Lower leg skin (tissue), 4 donors: ENCODE results near the gene PANK4. TPM values are rescaled to one million over a fixed set of nuclear protein-coding genes. Genes with fewer than 3 reads are reported as not detected.

Source experiments
- DNase-seq, 2 donors: peaks; one replicate each; pipeline ENCODE4 v3.0.0-alpha.2; 2019; ENCODE audit warnings: low spot score in 2 of 2
- H3K4me3 ChIP-seq: fragments of 200-600 bp; sonication (generic); 2 replicates; pipeline ENCODE4 v1.5.1; 2017; ENCODE audit warnings: mild to moderate bottlenecking, low read depth; ENCODE audit not compliant: poor library complexity, severe bottlenecking
- CTCF ChIP-seq, 3 donors: fragments of 450-650 bp; IDR thresholded peaks; one replicate each; pipeline ENCODE4 v1.5.1; 2016; ENCODE audit warnings: antibody characterized with exemption in 3 of 3, mild to moderate bottlenecking in 3 of 3, moderate library complexity in 2 of 3
- POLR2A ChIP-seq, 2 donors: fragments of 450-650 bp; IDR thresholded peaks; one replicate each; pipeline ENCODE4 v1.6.1; 2016 to 2017; ENCODE audit warnings: antibody characterized with exemption in 2 of 2, mild to moderate bottlenecking in 1 of 2, moderate library complexity in 1 of 2
- WGBS, 2 donors: methylation state at CpG; one replicate each; pipeline ENCODE4 v1.1.5; 2018; 5-methylcytosine and 5-hydroxymethylcytosine counted together
- intact Hi-C: fragments of 100-400 bp; cut with DNase I; formaldehyde crosslinking; loops from one replicate; pipeline ENCODE4 v1.15.0; 2023; ENCODE audit warnings: low total_unique reads
- total RNA-seq, 4 donors: library from RNA; depleted of rRNA; stranded (reverse); fragments of >200 nt; gene quantifications; one replicate each; pipeline ENCODE4 v1.1.0, GENCODE V29; 2016

The PANK4 gene
- total RNA-seq, 4 donors from 2014 or later, result 26.8 to 34.7 (median 32.5) TPM

DNA sequence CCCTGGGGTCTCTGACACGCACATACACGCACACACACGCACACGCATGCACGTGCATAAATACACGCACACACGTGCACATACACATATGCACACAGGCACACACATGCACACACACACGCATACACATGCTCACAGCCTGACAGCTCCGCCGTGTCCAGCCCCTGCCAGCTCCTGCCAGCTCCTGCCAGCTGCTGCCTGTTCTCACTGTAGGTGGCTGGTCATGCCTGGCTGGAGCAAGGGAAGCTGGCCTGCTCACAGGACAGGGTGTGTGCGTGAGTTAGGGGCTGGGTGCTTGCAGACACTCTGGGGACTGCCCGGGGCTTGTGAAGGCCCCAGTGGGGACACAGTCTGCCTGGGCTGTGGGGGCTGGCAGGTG lies 45.4 kb downstream of the PANK4 start:
- no peak for TF ChIP-seq POLR2A (IDR thresholded peaks at IDR 0.05)
- TF ChIP-seq CTCF (IDR thresholded peaks at IDR 0.05), result no peak
- no peak overlapping the region for H3K4me3 ChIP-seq
- intact Hi-C loops, result no loop called here
- 45 to 65% methylated on average over 11 to 12 of the region's 12 CpGs for WGBS, 2 donors
- DNase-seq, result peak in 1 of 2 donors; percentile 29

DNA sequence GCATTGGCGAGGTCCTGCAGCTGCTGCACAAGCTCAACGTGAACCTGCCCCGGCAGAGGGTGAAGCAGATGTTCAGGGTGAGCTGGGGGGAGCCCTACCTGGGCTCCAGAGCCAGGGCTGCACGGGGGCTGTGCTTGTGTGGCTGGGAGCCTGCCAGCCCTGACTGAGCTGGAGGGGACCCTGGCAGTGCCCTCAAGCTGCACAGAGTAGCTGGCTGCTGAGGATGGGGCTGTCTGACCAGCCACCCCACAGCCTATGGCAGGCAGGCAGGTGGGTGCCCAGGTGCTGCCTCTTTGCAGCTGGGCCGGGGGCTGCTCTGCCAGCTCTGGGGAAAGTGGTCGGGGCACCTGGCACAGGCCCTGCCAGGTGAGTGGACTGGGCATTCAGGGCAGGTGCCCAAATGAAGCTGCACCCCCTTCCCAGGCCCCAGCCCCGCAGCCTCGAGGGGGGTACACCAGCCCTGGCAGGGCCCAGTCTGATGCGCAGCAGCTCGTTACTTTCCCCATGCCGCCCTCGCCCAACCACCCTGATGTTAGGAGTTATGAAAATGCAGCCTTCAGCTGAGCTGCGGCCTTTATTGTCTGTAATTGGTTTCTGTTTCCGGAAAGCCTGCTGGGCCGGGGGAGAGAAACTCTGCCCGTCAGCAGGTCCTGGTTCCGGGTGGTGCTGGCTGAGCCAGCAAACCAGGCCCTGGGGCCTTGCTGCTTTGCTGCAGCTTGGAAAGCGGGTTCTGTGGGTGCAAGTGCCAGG lies 46.0 kb downstream of the PANK4 start:
- 34 to 65% methylated on average over 7 to 17 of the region's 18 CpGs for WGBS, 2 donors
- TF ChIP-seq POLR2A (IDR thresholded peaks at IDR 0.05) (no peak), CTCF (IDR thresholded peaks at IDR 0.05) (no peak)
- intact Hi-C loops, result no loop called here
- no peak for DNase-seq
- no peak overlapping the region for H3K4me3 ChIP-seq

DNA sequence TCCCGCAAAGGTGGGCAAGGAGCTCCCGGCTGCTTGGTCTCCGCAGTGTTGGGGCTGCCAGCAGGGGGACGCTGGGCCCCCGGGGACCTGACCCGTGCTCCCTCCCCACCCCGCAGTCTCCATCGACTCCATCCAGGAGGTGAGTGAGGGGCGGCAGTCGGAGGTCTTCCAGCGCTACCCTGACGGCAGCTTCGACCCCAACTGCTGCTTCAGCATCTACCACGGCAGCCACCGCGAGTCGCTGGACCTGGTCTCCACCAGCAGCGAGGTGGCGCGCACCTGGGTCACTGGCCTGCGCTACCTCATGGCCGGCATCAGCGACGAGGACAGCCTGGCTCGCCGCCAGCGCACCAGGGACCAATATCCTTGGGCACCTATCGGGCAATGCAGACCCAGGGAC lies 46.8 kb downstream of the PANK4 start:
- TF ChIP-seq POLR2A (IDR thresholded peaks at IDR 0.05), result no peak
- no peak for TF ChIP-seq CTCF (IDR thresholded peaks at IDR 0.05)
- 86 to 94% methylated on average over 8 to 28 of the region's 28 CpGs for WGBS, 2 donors
- DNase-seq, result no peak
- no peak overlapping the region for H3K4me3 ChIP-seq
- intact Hi-C loops, result no loop called here

DNA sequence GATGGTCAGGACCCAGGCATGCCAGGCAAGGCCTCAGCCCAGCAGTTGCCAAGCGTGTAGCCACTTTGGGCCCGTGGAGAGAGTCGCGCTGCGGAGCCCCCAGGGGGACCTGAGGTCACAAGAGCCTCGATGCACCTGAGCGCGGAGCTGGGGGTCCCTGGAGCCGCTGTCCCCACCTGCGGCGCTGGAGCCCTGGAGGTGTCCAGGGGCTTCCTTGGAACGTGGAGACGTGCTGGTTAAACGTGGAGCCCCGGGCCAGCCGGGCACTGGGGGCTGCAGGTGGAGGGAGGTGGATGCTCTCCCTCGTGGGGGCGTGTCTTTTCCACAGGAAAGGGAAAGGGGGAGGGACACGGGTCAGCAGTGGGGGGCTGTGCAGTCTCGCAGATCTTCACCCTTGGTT lies 47.2 kb downstream of the PANK4 start:
- no peak overlapping the region for H3K4me3 ChIP-seq
- no peak for DNase-seq
- TF ChIP-seq POLR2A (IDR thresholded peaks at IDR 0.05) (no peak), CTCF (IDR thresholded peaks at IDR 0.05) (no peak)
- 80 to 86% methylated on average over 20 of the region's 20 CpGs for WGBS, 2 donors
- intact Hi-C loops, result no loop called here

GRCh38 chr1:2477791-2478499 lies 48.5 kb downstream of the PANK4 start:
- no peak overlapping the region for H3K4me3 ChIP-seq
- intact Hi-C loops, result no loop called here
- DNase-seq, result no peak
- TF ChIP-seq CTCF (IDR thresholded peaks at IDR 0.05) (no peak), POLR2A (IDR thresholded peaks at IDR 0.05) (no peak)
- WGBS, 2 donors, result 43 to 61% methylated on average over 12 to 34 of the region's 35 CpGs
